Activated CD4-positive, alpha-beta T cell treated with anti-CD3 and anti-CD28 coated beads, Interleukin-2, Interleukin-6, amounts not matched to agents 100 ng/mL and 50 ng/mL, durations not matched to agents 16 hours and 8 hours (primary cell): ENCODE measurements around the gene CAVIN2.

Experiments
- DNase-seq: peaks from one replicate; pipeline ENCODE4 v3.0.0-alpha.2; 2020

CAVIN2 gene

GRCh38 chr2:191864628-191865374 lies 17.9 kb upstream of the CAVIN2 start:
- no peak for DNase-seq

GRCh38 chr2:191863988-191864387 lies 17.1 kb upstream of the CAVIN2 start:
- no peak for DNase-seq

GRCh38 chr2:191862156-191862775 lies 15.4 kb upstream of the CAVIN2 start:
- no peak for DNase-seq

- DNase-seq = no peak
These were observed 14.0 kb upstream of the CAVIN2 start for GRCh38 chr2:191860760-191861466.

- no peak for DNase-seq
These were observed 12.8 kb upstream of the CAVIN2 start for GRCh38 chr2:191859681-191860080.

- no peak for DNase-seq
These were observed 11.0 kb upstream of the CAVIN2 start for GRCh38 chr2:191857886-191858285.

GRCh38 chr2:191857259-191857805 lies 10.4 kb upstream of the CAVIN2 start:
- DNase-seq = no peak

GRCh38 chr2:191856111-191856876 lies 9.4 kb upstream of the CAVIN2 start:
- no peak for DNase-seq

- DNase-seq = no peak
These were observed 8.5 kb upstream of the CAVIN2 start for GRCh38 chr2:191855382-191855781.

GRCh38 chr2:191854382-191855372 lies 7.8 kb upstream of the CAVIN2 start:
- DNase-seq = no peak

- DNase-seq = no peak
These were observed 7.0 kb upstream of the CAVIN2 start for GRCh38 chr2:191853843-191854242.

- no peak for DNase-seq
These were observed 4.3 kb upstream of the CAVIN2 start for GRCh38 chr2:191851158-191851557.

GRCh38 chr2:191848771-191849767 lies 2.2 kb upstream of the CAVIN2 start:
- DNase-seq = no peak

GRCh38 chr2:191847764-191848163 lies 876 bp upstream of the CAVIN2 start:
- no peak for DNase-seq

- DNase-seq = no peak
These were observed 893 bp downstream of the CAVIN2 start for GRCh38 chr2:191845876-191846514.

GRCh38 chr2:191845248-191845715 lies 1.6 kb downstream of the CAVIN2 start:
- DNase-seq = no peak

GRCh38 chr2:191844706-191845105 lies 2.2 kb downstream of the CAVIN2 start:
- DNase-seq = no peak

GRCh38 chr2:191840921-191841320 lies 6.0 kb downstream of the CAVIN2 start:
- DNase-seq = no peak

GRCh38 chr2:191839918-191840804 lies 6.7 kb downstream of the CAVIN2 start:
- DNase-seq = no peak
